SK-N-SH (cell line): ENCODE data around the gene LRMDA. TPM values are rescaled to one million over a fixed set of nuclear protein-coding genes. Genes with fewer than 3 reads are reported as not detected.

Experiments used
- CTCF ChIA-PET: fragments of 300-600, 350-600 bp; formaldehyde crosslinking; extraction: SDS; loops from one replicate; lab custom pipeline; 2021; lab: Yijun Ruan, JAX
- POLR2A ChIA-PET: fragments of 350-600 bp; sonication (Branson Sonifier 250); formaldehyde crosslinking; extraction: SDS; loops from one replicate; lab custom pipeline; 2020; ENCODE audit warnings: antibody characterized with exemption, inconsistent platforms; lab: Yijun Ruan, JAX
- DNase-seq: peaks from one replicate; pipeline ENCODE4 v3.0.0; 2012
- H2AFZ ChIP-seq: fragments of 200-600 bp; sonication (generic); 2 replicates; pipeline ENCODE4 v1.8.1; 2016; ENCODE audit warnings: antibody characterized with exemption, mild to moderate bottlenecking, low read depth
- H3F3A ChIP-seq: fragments of 200-600 bp; sonication (generic); replicated peaks from 2 replicates; pipeline ENCODE3; 2016; ENCODE audit warnings: antibody characterized with exemption, mild to moderate bottlenecking; ENCODE audit not compliant: insufficient read depth
- H3K27ac ChIP-seq, 2 experiments: fragments of 200-500 bp in 1 of 2; fragments of 200-600 bp in 1 of 2; sonication (Bioruptor generic) in 1 of 2; sonication (generic), shearing (Covaris generic) in 1 of 2; 2 replicates each; pipeline versions ENCODE4 v1.5.1 to v1.6.1; 2014 to 2016; ENCODE audit warnings: low read depth in 2 of 2, inconsistent platforms in 1 of 2, low read length in 1 of 2, mild to moderate bottlenecking in 1 of 2, mixed read lengths in 1 of 2
- H3K27me3 ChIP-seq: fragments of 200-600 bp; sonication (generic), shearing (Covaris generic); 2 replicates; pipeline ENCODE4 v1.6.1; 2016; ENCODE audit warnings: mixed run types; ENCODE audit not compliant: insufficient read depth
- H3K36me3 ChIP-seq, 2 experiments: fragments of 200-500 bp in 1 of 2; fragments of 200-600 bp in 1 of 2; sonication (Bioruptor generic) in 1 of 2; sonication (generic) in 1 of 2; replicated peaks in 1 of 2; 2 replicates each; pipeline versions ENCODE3 to v1.5.1; 2014 to 2016; ENCODE audit warnings: low read length in 1 of 2, mild to moderate bottlenecking in 1 of 2; ENCODE audit not compliant: insufficient read depth in 2 of 2, control insufficient read depth in 1 of 2
- H3K4me1 ChIP-seq, 2 experiments: fragments of 200-500 bp in 1 of 2; fragments of 200-600 bp in 1 of 2; sonication (Bioruptor generic) in 1 of 2; sonication (generic), shearing (Covaris generic) in 1 of 2; 2 replicates each; pipeline versions ENCODE4 v1.5.1 to v1.6.1; 2014 to 2016; ENCODE audit warnings: low read depth in 1 of 2, low read length in 1 of 2, mixed run types in 1 of 2; ENCODE audit not compliant: insufficient read depth in 2 of 2, control insufficient read depth in 1 of 2
- H3K4me2 ChIP-seq: fragments of 200-600 bp; sonication (generic), shearing (Covaris generic); 2 replicates; pipeline ENCODE4 v1.6.1; 2017; ENCODE audit warnings: mixed run types
- H3K4me3 ChIP-seq, 2 experiments: fragments of 200-500 bp in 1 of 2; fragments of 200-600 bp in 1 of 2; sonication (Bioruptor generic) in 1 of 2; sonication (generic), shearing (Covaris generic) in 1 of 2; 2 replicates each; pipeline versions ENCODE4 v1.5.1 to v1.8.1; 2014 to 2016; ENCODE audit warnings: low read depth in 2 of 2, inconsistent platforms in 1 of 2, low read length in 1 of 2, mild to moderate bottlenecking in 1 of 2, mixed read lengths in 1 of 2, moderate library complexity in 1 of 2
- H3K79me2 ChIP-seq: fragments of 200-600 bp; sonication (generic); 2 replicates; pipeline ENCODE4 v1.8.1; 2017; ENCODE audit warnings: mild to moderate bottlenecking; ENCODE audit not compliant: insufficient read depth
- H3K9ac ChIP-seq: fragments of 200-600 bp; sonication (generic); 2 replicates; pipeline ENCODE4 v1.6.1; 2017; ENCODE audit warnings: mixed run types
- H3K9me2 ChIP-seq: fragments of 200-600 bp; sonication (generic); 2 replicates; pipeline ENCODE4 v1.6.1; 2017; ENCODE audit warnings: mixed run types
- H3K9me3 ChIP-seq: fragments of 200-600 bp; sonication (generic); 2 replicates; pipeline ENCODE4 v1.6.1; 2017; ENCODE audit warnings: mixed run types, mild to moderate bottlenecking, moderate library complexity
- H4K20me1 ChIP-seq: fragments of 200-600 bp; sonication (generic); 2 replicates; pipeline ENCODE4 v1.6.1; 2017; ENCODE audit warnings: mild to moderate bottlenecking, mixed run types; ENCODE audit not compliant: insufficient read depth
- EP300 ChIP-seq, 2 experiments: IDR thresholded peaks; 2 replicates each; pipeline versions ENCODE4 v1.4.0 to v1.6.1; 2012; ENCODE audit warnings: borderline replicate concordance in 1 of 2, low read depth in 1 of 2, low read length in 1 of 2
- FOSL2 ChIP-seq: IDR thresholded peaks from 2 replicates; pipeline ENCODE4 v1.4.0; 2012; ENCODE audit warnings: low read depth, mild to moderate bottlenecking, moderate library complexity, borderline replicate concordance
- GATA2 ChIP-seq: sonication (generic); formaldehyde crosslinking; IDR thresholded peaks from 2 replicates; pipeline ENCODE4 v1.5.0; 2020; ENCODE audit warnings: mild to moderate bottlenecking, missing genetic modification reagents
- MXI1 ChIP-seq: IDR thresholded peaks from 2 replicates; pipeline ENCODE4 v1.6.1; 2012; ENCODE audit warnings: mild to moderate bottlenecking, low read depth, low read length, improper control_type of control experiment
- PBX3 ChIP-seq: IDR thresholded peaks from 2 replicates; pipeline ENCODE4; 2012
- RAD21 ChIP-seq: IDR thresholded peaks from 2 replicates; pipeline ENCODE4 v1.6.1; 2012; ENCODE audit warnings: mild to moderate bottlenecking, low read length
- REST ChIP-seq: IDR thresholded peaks from 2 replicates; pipeline ENCODE4 v1.6.1; 2012; ENCODE audit warnings: mild to moderate bottlenecking, low read depth, low read length, moderate library complexity
- RFX5 ChIP-seq: IDR thresholded peaks from 2 replicates; pipeline ENCODE4 v1.6.1; 2012; ENCODE audit warnings: mild to moderate bottlenecking, improper control_type of control experiment, low read length
- RXRA ChIP-seq: IDR thresholded peaks from 2 replicates; pipeline ENCODE4 v1.4.0; 2012; ENCODE audit warnings: low read depth, mild to moderate bottlenecking, borderline replicate concordance
- USF1 ChIP-seq: IDR thresholded peaks from 2 replicates; pipeline ENCODE4 v1.4.0; 2012; ENCODE audit warnings: low read depth, borderline replicate concordance
- USF2 ChIP-seq: fragments of 150-350 bp; IDR thresholded peaks from 2 replicates; pipeline ENCODE4 v1.6.1; 2017; ENCODE audit warnings: antibody characterized with exemption, low read length, low read depth, borderline replicate concordance
- YY1 ChIP-seq: IDR thresholded peaks from 2 replicates; pipeline ENCODE4 v1.4.0; 2012; ENCODE audit warnings: low read depth, mild to moderate bottlenecking
- ZBTB33 ChIP-seq: IDR thresholded peaks from 2 replicates; pipeline ENCODE4 v1.4.0; 2012; ENCODE audit warnings: low read depth, borderline replicate concordance
- WGBS: methylation state at CpG from one replicate; pipeline ENCODE4 v1.1.6; 2017; ENCODE audit warnings: low lambda C conversion rate; 5-methylcytosine and 5-hydroxymethylcytosine counted together
- polyA plus RNA-seq, 3 experiments: library from polyadenylated mRNA; depleted of rRNA; stranded (reverse); fragments of >200 nt; gene quantifications; 2 replicates each; pipeline ENCODE4 v1.2.3, GENCODE V29; 2012

The LRMDA gene
- polyA plus RNA-seq, 1 of the 3 experiments (the other 2 are of a cell fraction) = 0.95 TPM

- Histone ChIP-seq H3K79me2 (0 out of 2 replicates have a peak, but pooled peaks cover 4% of the 10 kb centered on the region), H3F3A (peaks cover 5% of the 10 kb centered on the region), H3K9me3 (no peaks in the 10 kb centered on the region), H2AFZ (no peak overlapping the region; the same call in 1 of the 2 replicates), H3K4me2 (peak overlapping the region; percentile 93; the same call in 1 of the 2 replicates), H3K9ac (no peak overlapping the region), H3K27ac (no peak overlapping the region), H3K9me2 (no peaks in the 10 kb centered on the region), H3K27me3 (no peaks in the 10 kb centered on the region), H4K20me1 (no peaks in the 10 kb centered on the region), H3K4me3 (no peak overlapping the region), H3K36me3 (peaks cover 0 to 7% of the 10 kb centered on the region in 2 experiments), H3K4me1 (peaks cover 0 to 6% of the 10 kb centered on the region in 2 experiments; a peak in 1 of 4 replicates)
- ChIA-PET POLR2A (interaction anchor here (1.2 kb wide), 1 partner anchor 98 kb away, joined by 4 read pairs; no protein-coding TSS in a partner anchor), CTCF (interaction anchor here (0.6 to 0.9 kb wide), 2 partner anchors 11 to 33 kb away, joined by 3 read pairs; no protein-coding TSS in a partner anchor)
- DNase-seq = no peak
- TF ChIP-seq RAD21 (no peak), GATA2 (CRISPR knock-in tag) (no peak)
- 91% methylated on average over 10 of the region's 10 CpGs for WGBS
Observed at GRCh38 chr10:75410132-75411005, 21.1 kb upstream of the LRMDA start.

- CTCF ChIA-PET = interaction anchor here (1.3 kb wide), 1 partner anchor 622 kb away, joined by 3 read pairs; no protein-coding TSS in a partner anchor
- no peaks in the 10 kb centered on the region for H3K79me2 ChIP-seq
- H3K9me3 ChIP-seq = no peaks in the 10 kb centered on the region
- no peaks in the 10 kb centered on the region for H3K9me2 ChIP-seq
- no peak overlapping the region for H3K27ac ChIP-seq
- H3K27me3 ChIP-seq = no peaks in the 10 kb centered on the region
- H3K9ac ChIP-seq = no peak overlapping the region
- 81% methylated on average over 1 of the region's 1 CpG for WGBS
- H3K4me1 ChIP-seq = peaks cover 0 to 2% of the 10 kb centered on the region in 2 experiments; a peak in 1 of 4 replicates
- peaks cover 5% of the 10 kb centered on the region for H3F3A ChIP-seq
- no peak overlapping the region for H3K4me2 ChIP-seq
- no peak overlapping the region for H2AFZ ChIP-seq
- H3K36me3 ChIP-seq = no peaks in the 10 kb centered on the region
- no peak overlapping the region for H3K4me3 ChIP-seq
- DNase-seq = no peak
- H4K20me1 ChIP-seq = no peaks in the 10 kb centered on the region
- TF ChIP-seq FOSL2 (no peak), REST (no peak), ZBTB33 (no peak), USF2 (no peak), PBX3 (no peak), YY1 (no peak), RXRA (no peak), MXI1 (no peak), RFX5 (no peak), EP300 (IDR thresholded peaks at IDR 0.05; ENCODE audit: borderline replicate concordance in 1 of 2, low read depth in 1 of 2, low read length in 1 of 2) (no peak), RAD21 (no peak), USF1 (no peak)
- POLR2A ChIA-PET = no interaction called here
Observed at GRCh38 chr10:75414527-75414926, 16.9 kb upstream of the LRMDA start.
